H9 (cell line): ENCODE results near the gene PHF20. TPM values are rescaled to one million over a fixed set of nuclear protein-coding genes. Genes with fewer than 3 reads are reported as not detected.

Source experiments
- DNase-seq: peaks from one replicate; pipeline ENCODE4 v3.0.0-alpha.2; 2017
- H2AFZ ChIP-seq: one replicate; pipeline ENCODE4 v1.6.1; 2013; ENCODE audit warnings: mild to moderate bottlenecking, low read length, control low read depth, moderate library complexity
- H2AK5ac ChIP-seq: 2 replicates; pipeline ENCODE4 v1.6.1; 2013; ENCODE audit warnings: low read length, control low read depth, mixed read lengths; ENCODE audit not compliant: insufficient read length
- H2BK120ac ChIP-seq: one replicate; pipeline ENCODE4 v1.6.1; 2013; ENCODE audit warnings: low read depth, mild to moderate bottlenecking, low read length, control low read depth, inconsistent platforms; ENCODE audit not compliant: poor library complexity, severe bottlenecking
- H2BK12ac ChIP-seq: 2 replicates; pipeline ENCODE4 v1.6.1; 2013; ENCODE audit warnings: low read length, control low read depth, mixed read lengths, low read depth; ENCODE audit not compliant: insufficient read length
- H2BK15ac ChIP-seq: 2 replicates; pipeline ENCODE4 v1.6.1; 2013; ENCODE audit warnings: low read depth, low read length, control low read depth
- H2BK20ac ChIP-seq: one replicate; pipeline ENCODE4 v1.6.1; 2013; ENCODE audit warnings: low read depth, mild to moderate bottlenecking, low read length, control low read depth, inconsistent platforms; ENCODE audit not compliant: poor library complexity, severe bottlenecking
- H2BK5ac ChIP-seq: 2 replicates; pipeline ENCODE4 v1.6.1; 2013; ENCODE audit warnings: low read length, control low read depth, mixed read lengths; ENCODE audit not compliant: insufficient read length
- H3K14ac ChIP-seq: 2 replicates; pipeline ENCODE4 v1.6.1; 2013; ENCODE audit warnings: low read length, control low read depth; ENCODE audit not compliant: insufficient read depth
- H3K18ac ChIP-seq: 2 replicates; pipeline ENCODE4 v1.6.1; 2013; ENCODE audit warnings: low read depth, mild to moderate bottlenecking, mixed read lengths, low read length, control low read depth; ENCODE audit not compliant: insufficient read length
- H3K23ac ChIP-seq: 2 replicates; pipeline ENCODE4 v1.6.1; 2013; ENCODE audit warnings: low read length, control low read depth, mixed read lengths, low read depth; ENCODE audit not compliant: insufficient read length
- H3K23me2 ChIP-seq: 2 replicates; pipeline ENCODE4 v1.6.1; 2013; ENCODE audit warnings: low read depth, mild to moderate bottlenecking, mixed read lengths, low read length, control low read depth; ENCODE audit not compliant: insufficient read length, poor library complexity, severe bottlenecking
- H3K27ac ChIP-seq: 2 replicates; pipeline ENCODE4 v1.5.1; 2013; ENCODE audit warnings: low read length, control low read depth, mixed read lengths, low read depth; ENCODE audit not compliant: insufficient read length
- H3K27me3 ChIP-seq: 2 replicates; pipeline ENCODE4 v1.6.1; 2013; ENCODE audit warnings: low read length, control low read depth, inconsistent platforms; ENCODE audit not compliant: insufficient read depth
- H3K4ac ChIP-seq: 2 replicates; pipeline ENCODE4 v1.6.1; 2013; ENCODE audit warnings: low read depth, mild to moderate bottlenecking, control low read depth, inconsistent platforms, low read length, moderate library complexity
- H3K4me1 ChIP-seq: 2 replicates; pipeline ENCODE4 v1.6.1; 2013; ENCODE audit warnings: low read length, control low read depth, inconsistent platforms; ENCODE audit not compliant: insufficient read depth
- H3K4me2 ChIP-seq: 2 replicates; pipeline ENCODE4 v1.6.1; 2013; ENCODE audit warnings: low read length, control low read depth, mixed read lengths; ENCODE audit not compliant: insufficient read length, insufficient read depth
- H3K56ac ChIP-seq: 2 replicates; pipeline ENCODE4 v1.6.1; 2013; ENCODE audit warnings: low read depth, mild to moderate bottlenecking, mixed read lengths, low read length, control low read depth; ENCODE audit not compliant: insufficient read length
- H3K79me1 ChIP-seq: 2 replicates; pipeline ENCODE4 v1.6.1; 2013; ENCODE audit warnings: low read depth, mild to moderate bottlenecking, moderate library complexity, low read length, control low read depth, inconsistent platforms; ENCODE audit not compliant: insufficient read depth, poor library complexity, severe bottlenecking
- H3K79me2 ChIP-seq: 2 replicates; pipeline ENCODE4 v1.6.1; 2013; ENCODE audit warnings: low read length, control low read depth, inconsistent platforms; ENCODE audit not compliant: insufficient read depth
- H3K9ac ChIP-seq: 2 replicates; pipeline ENCODE4 v1.6.1; 2013; ENCODE audit warnings: low read length, control low read depth, mixed read lengths; ENCODE audit not compliant: insufficient read length; ENCODE audit errors: extremely low read depth
- H3K9me3 ChIP-seq: one replicate; pipeline ENCODE4 v1.6.1; 2013; ENCODE audit warnings: low read depth, low read length, inconsistent platforms; ENCODE audit not compliant: control insufficient read depth
- H3T11ph ChIP-seq: one replicate; pipeline ENCODE4 v1.6.1; 2013; ENCODE audit warnings: mild to moderate bottlenecking, low read length, control low read depth, inconsistent platforms
- H4K20me1 ChIP-seq: one replicate; pipeline ENCODE4 v1.6.1; 2013; ENCODE audit not compliant: control insufficient read depth, insufficient read length, insufficient read depth
- H4K5ac ChIP-seq: 2 replicates; pipeline ENCODE4 v1.6.1; 2013; ENCODE audit warnings: low read depth, mild to moderate bottlenecking, mixed read lengths, low read length, control low read depth; ENCODE audit not compliant: insufficient read length
- H4K8ac ChIP-seq: replicated peaks from 2 replicates; pipeline ENCODE4 v1.6.1; 2013; ENCODE audit warnings: low read length, control low read depth, mixed read lengths, low read depth; ENCODE audit not compliant: insufficient read length
- H4K91ac ChIP-seq: 2 replicates; pipeline ENCODE4 v1.6.1; 2013; ENCODE audit warnings: low read depth, mild to moderate bottlenecking, moderate library complexity, mixed read lengths, low read length, control low read depth; ENCODE audit not compliant: insufficient read length
- H3K27ac Mint-ChIP-seq, 3 experiments: 2 replicates in 2 of 3; 3 replicates in 1 of 3; pipeline ENCODE4 v1.8.0; 2020 to 2021; ENCODE audit warnings: mixed read lengths in 3 of 3, mild to moderate bottlenecking in 1 of 3, moderate library complexity in 1 of 3
- H3K27me3 Mint-ChIP-seq: 2 replicates; pipeline ENCODE4 v1.8.0; 2021; ENCODE audit warnings: low read depth, mild to moderate bottlenecking, moderate library complexity, mixed read lengths
- H3K36me3 Mint-ChIP-seq, 3 experiments: 2 replicates in 2 of 3; 3 replicates in 1 of 3; pipeline ENCODE4 v1.8.0; 2020 to 2021; ENCODE audit warnings: low read depth in 3 of 3, mixed read lengths in 3 of 3; ENCODE audit not compliant: insufficient read depth in 1 of 3
- H3K4me1 Mint-ChIP-seq, 2 experiments: 2 replicates each; pipeline ENCODE4 v1.8.0; 2020; ENCODE audit warnings: mixed read lengths in 2 of 2
- H3K4me3 Mint-ChIP-seq, 2 experiments: 2 replicates in 1 of 2; 3 replicates in 1 of 2; pipeline ENCODE4 v1.8.0; 2020 to 2021; ENCODE audit warnings: mild to moderate bottlenecking in 2 of 2, mixed read lengths in 2 of 2, moderate library complexity in 1 of 2
- H3K9me3 Mint-ChIP-seq, 2 experiments: 2 replicates in 1 of 2; 3 replicates in 1 of 2; pipeline ENCODE4 v1.8.0; 2020; ENCODE audit warnings: mild to moderate bottlenecking in 2 of 2, mixed read lengths in 2 of 2, moderate library complexity in 1 of 2
- WGBS: extraction: QIAGEN DNeasy Blood & Tissue Kit; methylation state at CpG from one replicate; pipeline ENCODE4 v1.1.7; 2013; ENCODE audit warnings: missing lambda C conversion rate, low lambda C conversion rate, mixed read lengths; ENCODE audit not compliant: insufficient read length; ENCODE audit errors: extremely low coverage; 5-methylcytosine and 5-hydroxymethylcytosine counted together
- total RNA-seq: library from RNA; stranded (reverse); gene quantifications from 2 replicates; pipeline ENCODE4 v1.2.1, GENCODE V29; 2021
- TF ChIP-seq, protein P1 (sequence below): fragments of 200-600 bp; sonication (generic); conservative IDR thresholded peaks from 3 replicates; pipeline ENCODE4 v1.8.0; 2021; ENCODE audit warnings: antibody characterized with exemption, mild to moderate bottlenecking

PHF20 gene
- total RNA-seq, 1 experiment from 2014 or later: 50.3 TPM

DNA sequence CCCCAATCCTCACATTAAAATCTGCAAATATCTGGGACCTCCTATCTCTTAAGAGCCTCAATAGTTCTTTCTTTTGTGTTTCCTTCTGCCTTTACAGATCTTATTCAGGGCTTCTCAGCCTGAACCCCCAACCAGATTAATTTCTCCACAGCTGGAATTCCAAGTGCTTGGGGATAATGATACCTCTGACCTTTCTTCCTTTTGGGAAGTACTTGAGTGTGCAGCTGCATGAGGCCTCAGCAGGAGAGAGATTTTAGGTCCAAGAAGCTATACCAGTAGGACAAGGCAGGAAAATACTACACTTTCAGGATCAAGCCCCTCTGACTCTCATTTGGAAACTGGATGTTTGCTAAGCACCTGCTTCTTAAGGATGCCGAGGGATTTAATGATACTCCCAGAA, 2.6 kb downstream of the PHF20 start:
- Histone ChIP-seq H2BK12ac (no peak overlapping the region), H4K20me1 (no peaks in the 10 kb centered on the region), H3K4me1 (peaks cover 7% of the 10 kb centered on the region; the same call in 1 of the 2 replicates), H3K23ac (no peak overlapping the region), H3K79me2 (peaks cover 22% of the 10 kb centered on the region; the same call in 1 of the 2 replicates), H2AK5ac (no peak overlapping the region), H2BK20ac (no peak overlapping the region), H4K91ac (no peak overlapping the region), H2AFZ (no peak overlapping the region), H3K27ac (no peak overlapping the region), H3K56ac (no peak overlapping the region), H2BK120ac (no peak overlapping the region), H3K9me3 (no peaks in the 10 kb centered on the region), H3K79me1 (peaks cover 2% of the 10 kb centered on the region), H4K5ac (no peak overlapping the region), H3K4me2 (no peak overlapping the region), H4K8ac (no peak overlapping the region), H2BK5ac (no peak overlapping the region), H3K27me3 (peaks cover 2% of the 10 kb centered on the region; the same call in 1 of the 2 replicates), H3K23me2 (peaks cover 6% of the 10 kb centered on the region), H3K9ac (peak overlapping the region; percentile 36), H3T11ph (no peak overlapping the region), H3K4ac (no peak overlapping the region), H2BK15ac (no peak overlapping the region), H3K14ac (no peak overlapping the region), H3K18ac (no peak overlapping the region)
- TF ChIP-seq, protein P1, sequence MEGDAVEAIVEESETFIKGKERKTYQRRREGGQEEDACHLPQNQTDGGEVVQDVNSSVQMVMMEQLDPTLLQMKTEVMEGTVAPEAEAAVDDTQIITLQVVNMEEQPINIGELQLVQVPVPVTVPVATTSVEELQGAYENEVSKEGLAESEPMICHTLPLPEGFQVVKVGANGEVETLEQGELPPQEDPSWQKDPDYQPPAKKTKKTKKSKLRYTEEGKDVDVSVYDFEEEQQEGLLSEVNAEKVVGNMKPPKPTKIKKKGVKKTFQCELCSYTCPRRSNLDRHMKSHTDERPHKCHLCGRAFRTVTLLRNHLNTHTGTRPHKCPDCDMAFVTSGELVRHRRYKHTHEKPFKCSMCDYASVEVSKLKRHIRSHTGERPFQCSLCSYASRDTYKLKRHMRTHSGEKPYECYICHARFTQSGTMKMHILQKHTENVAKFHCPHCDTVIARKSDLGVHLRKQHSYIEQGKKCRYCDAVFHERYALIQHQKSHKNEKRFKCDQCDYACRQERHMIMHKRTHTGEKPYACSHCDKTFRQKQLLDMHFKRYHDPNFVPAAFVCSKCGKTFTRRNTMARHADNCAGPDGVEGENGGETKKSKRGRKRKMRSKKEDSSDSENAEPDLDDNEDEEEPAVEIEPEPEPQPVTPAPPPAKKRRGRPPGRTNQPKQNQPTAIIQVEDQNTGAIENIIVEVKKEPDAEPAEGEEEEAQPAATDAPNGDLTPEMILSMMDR: no peak
- DNase-seq: no peak
- Mint-ChIP-seq H3K9me3 (peaks cover 7 to 9% of the 10 kb centered on the region in 2 experiments; a peak in 1 of 5 replicates), H3K4me1 (peaks cover 30 to 32% of the 10 kb centered on the region in 2 experiments), H3K36me3 (peaks cover 6 to 31% (median 17%) of the 10 kb centered on the region in 3 experiments), H3K4me3 (peak overlapping the region; percentile 85 to 94), H3K27me3 (peaks cover 19% of the 10 kb centered on the region), H3K27ac (peak overlapping the region in 2 of 3 experiments; percentile 41 to 44; a peak in 4 of 7 replicates)
- WGBS: no CpG with 5 or more reads among the region's 1 CpG
